H9 (cell line): ENCODE results near the gene GLT1D1. TPM values are rescaled to one million over a fixed set of nuclear protein-coding genes. Genes with fewer than 3 reads are reported as not detected.
A peak's percentile ranks its signal among the peaks of the same experiment; 100 is the strongest.

Experiments
- DNase-seq: peaks from one replicate; pipeline ENCODE4 v3.0.0-alpha.2; 2017
- H2AFZ ChIP-seq: one replicate; pipeline ENCODE4 v1.6.1; 2013; ENCODE audit warnings: mild to moderate bottlenecking, low read length, control low read depth, moderate library complexity
- H2AK5ac ChIP-seq: 2 replicates; pipeline ENCODE4 v1.6.1; 2013; ENCODE audit warnings: low read length, control low read depth, mixed read lengths; ENCODE audit not compliant: insufficient read length
- H2BK120ac ChIP-seq: one replicate; pipeline ENCODE4 v1.6.1; 2013; ENCODE audit warnings: low read depth, mild to moderate bottlenecking, low read length, control low read depth, inconsistent platforms; ENCODE audit not compliant: poor library complexity, severe bottlenecking
- H2BK12ac ChIP-seq: 2 replicates; pipeline ENCODE4 v1.6.1; 2013; ENCODE audit warnings: low read length, control low read depth, mixed read lengths, low read depth; ENCODE audit not compliant: insufficient read length
- H2BK15ac ChIP-seq: 2 replicates; pipeline ENCODE4 v1.6.1; 2013; ENCODE audit warnings: low read depth, low read length, control low read depth
- H2BK20ac ChIP-seq: one replicate; pipeline ENCODE4 v1.6.1; 2013; ENCODE audit warnings: low read depth, mild to moderate bottlenecking, low read length, control low read depth, inconsistent platforms; ENCODE audit not compliant: poor library complexity, severe bottlenecking
- H2BK5ac ChIP-seq: 2 replicates; pipeline ENCODE4 v1.6.1; 2013; ENCODE audit warnings: low read length, control low read depth, mixed read lengths; ENCODE audit not compliant: insufficient read length
- H3K14ac ChIP-seq: 2 replicates; pipeline ENCODE4 v1.6.1; 2013; ENCODE audit warnings: low read length, control low read depth; ENCODE audit not compliant: insufficient read depth
- H3K18ac ChIP-seq: 2 replicates; pipeline ENCODE4 v1.6.1; 2013; ENCODE audit warnings: low read depth, mild to moderate bottlenecking, mixed read lengths, low read length, control low read depth; ENCODE audit not compliant: insufficient read length
- H3K23ac ChIP-seq: 2 replicates; pipeline ENCODE4 v1.6.1; 2013; ENCODE audit warnings: low read length, control low read depth, mixed read lengths, low read depth; ENCODE audit not compliant: insufficient read length
- H3K23me2 ChIP-seq: 2 replicates; pipeline ENCODE4 v1.6.1; 2013; ENCODE audit warnings: low read depth, mild to moderate bottlenecking, mixed read lengths, low read length, control low read depth; ENCODE audit not compliant: insufficient read length, poor library complexity, severe bottlenecking
- H3K27ac ChIP-seq: 2 replicates; pipeline ENCODE4 v1.5.1; 2013; ENCODE audit warnings: low read length, control low read depth, mixed read lengths, low read depth; ENCODE audit not compliant: insufficient read length
- H3K27me3 ChIP-seq: 2 replicates; pipeline ENCODE4 v1.6.1; 2013; ENCODE audit warnings: low read length, control low read depth, inconsistent platforms; ENCODE audit not compliant: insufficient read depth
- H3K4ac ChIP-seq: 2 replicates; pipeline ENCODE4 v1.6.1; 2013; ENCODE audit warnings: low read depth, mild to moderate bottlenecking, control low read depth, inconsistent platforms, low read length, moderate library complexity
- H3K4me1 ChIP-seq: 2 replicates; pipeline ENCODE4 v1.6.1; 2013; ENCODE audit warnings: low read length, control low read depth, inconsistent platforms; ENCODE audit not compliant: insufficient read depth
- H3K4me2 ChIP-seq: 2 replicates; pipeline ENCODE4 v1.6.1; 2013; ENCODE audit warnings: low read length, control low read depth, mixed read lengths; ENCODE audit not compliant: insufficient read length, insufficient read depth
- H3K56ac ChIP-seq: 2 replicates; pipeline ENCODE4 v1.6.1; 2013; ENCODE audit warnings: low read depth, mild to moderate bottlenecking, mixed read lengths, low read length, control low read depth; ENCODE audit not compliant: insufficient read length
- H3K79me1 ChIP-seq: 2 replicates; pipeline ENCODE4 v1.6.1; 2013; ENCODE audit warnings: low read depth, mild to moderate bottlenecking, moderate library complexity, low read length, control low read depth, inconsistent platforms; ENCODE audit not compliant: insufficient read depth, poor library complexity, severe bottlenecking
- H3K79me2 ChIP-seq: 2 replicates; pipeline ENCODE4 v1.6.1; 2013; ENCODE audit warnings: low read length, control low read depth, inconsistent platforms; ENCODE audit not compliant: insufficient read depth
- H3K9ac ChIP-seq: 2 replicates; pipeline ENCODE4 v1.6.1; 2013; ENCODE audit warnings: low read length, control low read depth, mixed read lengths; ENCODE audit not compliant: insufficient read length; ENCODE audit errors: extremely low read depth
- H3K9me3 ChIP-seq: one replicate; pipeline ENCODE4 v1.6.1; 2013; ENCODE audit warnings: low read depth, low read length, inconsistent platforms; ENCODE audit not compliant: control insufficient read depth
- H3T11ph ChIP-seq: one replicate; pipeline ENCODE4 v1.6.1; 2013; ENCODE audit warnings: mild to moderate bottlenecking, low read length, control low read depth, inconsistent platforms
- H4K20me1 ChIP-seq: one replicate; pipeline ENCODE4 v1.6.1; 2013; ENCODE audit not compliant: control insufficient read depth, insufficient read length, insufficient read depth
- H4K5ac ChIP-seq: 2 replicates; pipeline ENCODE4 v1.6.1; 2013; ENCODE audit warnings: low read depth, mild to moderate bottlenecking, mixed read lengths, low read length, control low read depth; ENCODE audit not compliant: insufficient read length
- H4K8ac ChIP-seq: replicated peaks from 2 replicates; pipeline ENCODE4 v1.6.1; 2013; ENCODE audit warnings: low read length, control low read depth, mixed read lengths, low read depth; ENCODE audit not compliant: insufficient read length
- H4K91ac ChIP-seq: 2 replicates; pipeline ENCODE4 v1.6.1; 2013; ENCODE audit warnings: low read depth, mild to moderate bottlenecking, moderate library complexity, mixed read lengths, low read length, control low read depth; ENCODE audit not compliant: insufficient read length
- H3K27ac Mint-ChIP-seq, 3 experiments: 2 replicates in 2 of 3; 3 replicates in 1 of 3; pipeline ENCODE4 v1.8.0; 2020 to 2021; ENCODE audit warnings: mixed read lengths in 3 of 3, mild to moderate bottlenecking in 1 of 3, moderate library complexity in 1 of 3
- H3K27me3 Mint-ChIP-seq: 2 replicates; pipeline ENCODE4 v1.8.0; 2021; ENCODE audit warnings: low read depth, mild to moderate bottlenecking, moderate library complexity, mixed read lengths
- H3K36me3 Mint-ChIP-seq, 3 experiments: 2 replicates in 2 of 3; 3 replicates in 1 of 3; pipeline ENCODE4 v1.8.0; 2020 to 2021; ENCODE audit warnings: low read depth in 3 of 3, mixed read lengths in 3 of 3; ENCODE audit not compliant: insufficient read depth in 1 of 3
- H3K4me1 Mint-ChIP-seq, 2 experiments: 2 replicates each; pipeline ENCODE4 v1.8.0; 2020; ENCODE audit warnings: mixed read lengths in 2 of 2
- H3K4me3 Mint-ChIP-seq, 2 experiments: 2 replicates in 1 of 2; 3 replicates in 1 of 2; pipeline ENCODE4 v1.8.0; 2020 to 2021; ENCODE audit warnings: mild to moderate bottlenecking in 2 of 2, mixed read lengths in 2 of 2, moderate library complexity in 1 of 2
- H3K9me3 Mint-ChIP-seq, 2 experiments: 2 replicates in 1 of 2; 3 replicates in 1 of 2; pipeline ENCODE4 v1.8.0; 2020; ENCODE audit warnings: mild to moderate bottlenecking in 2 of 2, mixed read lengths in 2 of 2, moderate library complexity in 1 of 2
- WGBS: extraction: QIAGEN DNeasy Blood & Tissue Kit; methylation state at CpG from one replicate; pipeline ENCODE4 v1.1.7; 2013; ENCODE audit warnings: missing lambda C conversion rate, low lambda C conversion rate, mixed read lengths; ENCODE audit not compliant: insufficient read length; ENCODE audit errors: extremely low coverage; 5-methylcytosine and 5-hydroxymethylcytosine counted together
- total RNA-seq: library from RNA; stranded (reverse); gene quantifications from 2 replicates; pipeline ENCODE4 v1.2.1, GENCODE V29; 2021
- TF ChIP-seq, protein P1 (sequence below): fragments of 200-600 bp; sonication (generic); conservative IDR thresholded peaks from 3 replicates; pipeline ENCODE4 v1.8.0; 2021; ENCODE audit warnings: antibody characterized with exemption, mild to moderate bottlenecking

GLT1D1 gene
- total RNA-seq, 1 experiment from 2014 or later = 7.0 TPM

DNA sequence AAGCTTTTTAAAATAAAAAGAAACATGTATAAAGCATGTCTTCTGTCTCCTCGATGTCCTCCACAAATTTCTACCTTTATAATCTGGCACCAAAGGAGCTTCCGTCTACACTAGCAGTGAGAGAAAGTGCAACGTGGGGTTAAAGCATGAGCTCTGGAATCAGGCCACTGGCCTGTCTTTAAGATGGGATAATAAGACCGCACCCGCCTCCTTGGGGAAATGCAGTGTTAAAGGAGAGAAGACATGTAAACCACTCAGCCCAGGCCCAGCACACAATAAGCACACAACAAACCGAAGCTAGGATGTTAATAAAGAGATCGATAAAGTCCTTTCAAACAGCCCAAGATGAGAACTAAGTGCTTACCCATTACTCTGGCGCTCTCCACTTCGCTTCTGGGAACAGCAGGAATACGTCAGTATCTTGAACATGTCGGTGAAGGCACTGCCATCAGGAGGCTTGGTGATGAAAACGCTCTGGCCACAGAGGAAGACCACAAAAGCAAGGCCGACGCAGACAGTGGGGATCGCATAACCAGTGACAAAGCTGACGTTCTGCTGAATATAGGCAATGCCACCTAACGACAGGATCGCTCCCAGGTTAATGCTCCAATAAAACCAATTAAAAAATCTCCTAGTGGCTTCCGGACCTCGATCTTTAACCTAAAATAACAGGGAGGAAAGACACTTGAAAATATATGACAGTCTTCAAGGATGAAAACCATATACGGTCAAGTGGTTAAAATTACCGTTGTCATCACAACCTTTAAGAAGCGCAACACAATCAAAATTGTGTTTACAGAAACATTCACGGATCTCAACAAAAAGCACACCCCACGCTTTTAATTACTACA is 38.6 kb upstream of the GLT1D1 start:
- no peak overlapping the region for H2BK120ac ChIP-seq
- no peak overlapping the region for H4K91ac ChIP-seq
- no peak overlapping the region for H2BK12ac ChIP-seq
- no peak overlapping the region for H3K18ac ChIP-seq
- no peak overlapping the region for H3K23ac ChIP-seq
- Mint-ChIP-seq H3K4me1 (peaks cover 36 to 42% of the 10 kb centered on the region in 2 experiments), H3K36me3 (peaks cover 21 to 32% (median 30%) of the 10 kb centered on the region in 3 experiments; a peak in 6 of 7 replicates), H3K27me3 (no peaks in the 10 kb centered on the region), H3K9me3 (no peaks in the 10 kb centered on the region), H3K27ac (peak overlapping the region in 1 of 3 experiments; percentile 30; a peak in 1 of 7 replicates), H3K4me3 (no peak overlapping the region)
- H3K56ac ChIP-seq = no peak overlapping the region
- H3K79me1 ChIP-seq = peaks cover 25% of the 10 kb centered on the region
- no peak overlapping the region for H2AK5ac ChIP-seq
- no peak overlapping the region for H2BK20ac ChIP-seq
- no peak overlapping the region for H4K5ac ChIP-seq
- H3K27ac ChIP-seq = no peak overlapping the region
- no peaks in the 10 kb centered on the region for H3K9me3 ChIP-seq
- H4K20me1 ChIP-seq = no peaks in the 10 kb centered on the region
- WGBS = no CpG with 5 or more reads among the region's 25 CpGs
- no peak overlapping the region for H2BK15ac ChIP-seq
- no peak overlapping the region for H3K4ac ChIP-seq
- H3K4me1 ChIP-seq = peaks cover 7% of the 10 kb centered on the region; the same call in 1 of the 2 replicates
- no peak for DNase-seq
- no peaks in the 10 kb centered on the region for H3K27me3 ChIP-seq
- no peak overlapping the region for H3K4me2 ChIP-seq
- TF ChIP-seq, protein P1, sequence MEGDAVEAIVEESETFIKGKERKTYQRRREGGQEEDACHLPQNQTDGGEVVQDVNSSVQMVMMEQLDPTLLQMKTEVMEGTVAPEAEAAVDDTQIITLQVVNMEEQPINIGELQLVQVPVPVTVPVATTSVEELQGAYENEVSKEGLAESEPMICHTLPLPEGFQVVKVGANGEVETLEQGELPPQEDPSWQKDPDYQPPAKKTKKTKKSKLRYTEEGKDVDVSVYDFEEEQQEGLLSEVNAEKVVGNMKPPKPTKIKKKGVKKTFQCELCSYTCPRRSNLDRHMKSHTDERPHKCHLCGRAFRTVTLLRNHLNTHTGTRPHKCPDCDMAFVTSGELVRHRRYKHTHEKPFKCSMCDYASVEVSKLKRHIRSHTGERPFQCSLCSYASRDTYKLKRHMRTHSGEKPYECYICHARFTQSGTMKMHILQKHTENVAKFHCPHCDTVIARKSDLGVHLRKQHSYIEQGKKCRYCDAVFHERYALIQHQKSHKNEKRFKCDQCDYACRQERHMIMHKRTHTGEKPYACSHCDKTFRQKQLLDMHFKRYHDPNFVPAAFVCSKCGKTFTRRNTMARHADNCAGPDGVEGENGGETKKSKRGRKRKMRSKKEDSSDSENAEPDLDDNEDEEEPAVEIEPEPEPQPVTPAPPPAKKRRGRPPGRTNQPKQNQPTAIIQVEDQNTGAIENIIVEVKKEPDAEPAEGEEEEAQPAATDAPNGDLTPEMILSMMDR = no peak
- no peaks in the 10 kb centered on the region for H3K23me2 ChIP-seq
- no peak overlapping the region for H2BK5ac ChIP-seq
- no peak overlapping the region for H3K14ac ChIP-seq
- no peak overlapping the region for H2AFZ ChIP-seq
- H3K79me2 ChIP-seq = peaks cover 48% of the 10 kb centered on the region
- no peak overlapping the region for H3K9ac ChIP-seq
- no peak overlapping the region for H4K8ac ChIP-seq
- no peak overlapping the region for H3T11ph ChIP-seq
